Small intestine (tissue), 7 donors: ENCODE results near the gene ZBTB17. TPM values are rescaled to one million over a fixed set of nuclear protein-coding genes. Genes with fewer than 3 reads are reported as not detected.

Experiments used
- DNase-seq, 2 donors: peaks; one replicate each; pipeline versions ENCODE4 v3.0.0 to v3.0.0-alpha.2; 2013
- FAIRE-seq: peaks from 2 replicates; lab custom pipeline; 2012; peaks lifted over from hg19 to GRCh38; lab: Jason Lieb, UNC
- H3K27ac ChIP-seq, 3 donors: one replicate each; pipeline ENCODE4 v1.5.1; 2013; ENCODE audit warnings: low read length in 2 of 3, mild to moderate bottlenecking in 2 of 3, control low read depth in 1 of 3, inconsistent platforms in 1 of 3, low read depth in 1 of 3, moderate library complexity in 1 of 3
- H3K27me3 ChIP-seq, 3 donors: one replicate each; pipeline ENCODE4 v1.6.1; 2013; ENCODE audit warnings: low read length in 3 of 3, inconsistent platforms in 1 of 3; ENCODE audit not compliant: control insufficient read depth in 3 of 3, insufficient read depth in 3 of 3
- H3K36me3 ChIP-seq, 3 donors: one replicate each; pipeline ENCODE4 v1.6.1; 2013; ENCODE audit warnings: low read length in 3 of 3, inconsistent platforms in 1 of 3, low read depth in 1 of 3, mild to moderate bottlenecking in 1 of 3, moderate library complexity in 1 of 3; ENCODE audit not compliant: control insufficient read depth in 3 of 3, insufficient read depth in 2 of 3
- H3K4me1 ChIP-seq, 3 donors: one replicate each; pipeline ENCODE4 v1.6.1; 2013; ENCODE audit warnings: low read length in 2 of 3, inconsistent platforms in 1 of 3, low read depth in 1 of 3, mild to moderate bottlenecking in 1 of 3, moderate library complexity in 1 of 3; ENCODE audit not compliant: control insufficient read depth in 3 of 3, insufficient read depth in 2 of 3
- H3K4me3 ChIP-seq, 3 donors: one replicate each; pipeline ENCODE4 v1.5.1; 2013; ENCODE audit warnings: low read length in 3 of 3, control low read depth in 1 of 3, inconsistent platforms in 1 of 3, low read depth in 1 of 3, mild to moderate bottlenecking in 1 of 3, moderate library complexity in 1 of 3
- H3K9me3 ChIP-seq, 2 donors: one replicate each; pipeline ENCODE4 v1.6.1; 2013; ENCODE audit warnings: low read depth in 1 of 2, low read length in 1 of 2; ENCODE audit not compliant: control insufficient read depth in 2 of 2, insufficient read depth in 1 of 2
- WGBS, 3 donors: extraction: QIAGEN DNeasy Blood & Tissue Kit; methylation state at CpG; one replicate each; pipeline ENCODE4 v1.1.7; 2013; 5-methylcytosine and 5-hydroxymethylcytosine counted together
- polyA plus RNA-seq, 4 donors: library from polyadenylated mRNA; stranded (reverse) in 3 of 4; unstranded in 1 of 4; fragments of 200-250 nt in 3 of 4; fragments of 120-200 nt in 1 of 4; gene quantifications; one replicate each; pipeline versions ENCODE4 v1.2.1 to v1.2.3, GENCODE V29; 2013
- donor health status: healthy with polysubstance abuse.
- donor health status: control.
- donor health status: control.
- donor health status: Bipolar disorder and iron deficiency.
- donor health status: healthy.

Gene ZBTB17
- polyA plus RNA-seq, 4 donors, result 18.7 to 89.2 (median 49.9) TPM

- H3K27ac ChIP-seq, result no peak overlapping the region
- no peak for FAIRE-seq
- H3K9me3 ChIP-seq, result no peaks in the 10 kb centered on the region
- H3K36me3 ChIP-seq, result no peaks in the 10 kb centered on the region
- peaks cover 0 to 4% (median 0%) of the 10 kb centered on the region in 3 donors for H3K27me3 ChIP-seq
- WGBS, 3 donors, result 89 to 97% (median 91%) methylated on average over 10 of the region's 10 CpGs
- DNase-seq, result no peak
- H3K4me3 ChIP-seq, result no peak overlapping the region
- H3K4me1 ChIP-seq, result no peaks in the 10 kb centered on the region
These were observed 18.2 kb upstream of the ZBTB17 start for GRCh38 chr1:15994081-15994480.

DNA sequence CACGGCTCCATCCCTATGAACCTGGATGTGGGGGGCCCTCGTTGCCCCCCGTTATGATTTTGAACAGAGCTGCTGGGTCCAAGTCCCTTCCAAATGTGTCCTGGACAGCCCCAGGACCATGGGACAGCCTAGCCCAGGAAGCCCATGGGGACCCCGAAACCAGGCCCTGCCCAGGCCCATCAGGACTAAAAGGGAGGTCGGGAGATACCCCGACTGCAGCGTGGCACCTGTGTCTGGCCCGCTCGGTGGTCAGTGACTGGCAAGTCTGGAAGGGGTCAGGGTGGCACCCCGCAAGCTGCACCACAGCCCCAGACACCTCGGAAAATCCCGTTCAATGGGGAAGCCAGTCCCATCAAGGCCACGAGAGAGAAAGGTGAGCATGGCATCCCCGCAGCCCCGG lies 17.8 kb upstream of the ZBTB17 start:
- WGBS, 3 donors, result 89 to 94% (median 91%) methylated on average over 13 to 15 of the region's 15 CpGs
- H3K9me3 ChIP-seq, result no peaks in the 10 kb centered on the region
- no peaks in the 10 kb centered on the region for H3K4me1 ChIP-seq
- H3K27ac ChIP-seq, result no peak overlapping the region
- peaks cover 0 to 4% (median 0%) of the 10 kb centered on the region in 3 donors for H3K27me3 ChIP-seq
- DNase-seq, result no peak
- H3K36me3 ChIP-seq, result no peaks in the 10 kb centered on the region
- no peak for FAIRE-seq
- no peak overlapping the region for H3K4me3 ChIP-seq

GRCh38 chr1:15992582-15993500 lies 16.9 kb upstream of the ZBTB17 start:
- no peak overlapping the region for H3K4me3 ChIP-seq
- H3K36me3 ChIP-seq, result no peaks in the 10 kb centered on the region
- no peaks in the 10 kb centered on the region for H3K9me3 ChIP-seq
- H3K27me3 ChIP-seq, result peaks cover 0 to 1% (median 0%) of the 10 kb centered on the region in 3 donors
- DNase-seq (no peak), FAIRE-seq (no peak)
- H3K4me1 ChIP-seq, result no peaks in the 10 kb centered on the region
- WGBS, 3 donors, result 82 to 85% (median 84%) methylated on average over 15 to 17 of the region's 17 CpGs
- H3K27ac ChIP-seq, result no peak overlapping the region

DNA sequence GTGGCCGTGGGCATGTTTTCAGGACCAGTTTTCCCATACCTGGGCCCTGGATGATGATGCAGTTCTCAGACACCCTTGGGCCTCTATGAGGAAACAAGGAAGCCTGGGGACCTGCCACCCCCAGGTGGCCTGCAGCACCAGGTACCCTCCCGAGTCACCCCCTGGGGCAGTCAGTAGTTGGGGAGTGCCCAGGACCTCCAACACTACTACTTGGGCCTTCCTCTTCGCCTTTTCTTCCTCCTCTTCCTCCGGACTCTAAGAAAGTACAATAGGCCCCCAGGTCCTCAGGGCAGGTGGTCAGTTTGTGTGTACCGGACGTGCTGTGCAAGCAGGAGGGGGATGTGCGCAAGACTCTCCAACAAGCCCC lies 16.3 kb upstream of the ZBTB17 start:
- no peaks in the 10 kb centered on the region for H3K36me3 ChIP-seq
- H3K27ac ChIP-seq, result no peak overlapping the region
- no peaks in the 10 kb centered on the region for H3K4me1 ChIP-seq
- WGBS, 3 donors, result 88 to 92% (median 92%) methylated on average over 7 of the region's 7 CpGs
- DNase-seq, result no peak
- no peak for FAIRE-seq
- no peaks in the 10 kb centered on the region for H3K9me3 ChIP-seq
- no peak overlapping the region for H3K4me3 ChIP-seq
- no peaks in the 10 kb centered on the region for H3K27me3 ChIP-seq

- Histone ChIP-seq H3K36me3 (no peaks in the 10 kb centered on the region), H3K27me3 (no peaks in the 10 kb centered on the region), H3K4me1 (no peaks in the 10 kb centered on the region), H3K27ac (no peak overlapping the region), H3K9me3 (no peaks in the 10 kb centered on the region), H3K4me3 (no peak overlapping the region)
- WGBS, 3 donors, result 79 to 87% (median 80%) methylated on average over 11 of the region's 11 CpGs
- DNase-seq, result no peak
- FAIRE-seq, result no peak
These were observed 15.7 kb upstream of the ZBTB17 start for GRCh38 chr1:15991427-15992186.

DNA sequence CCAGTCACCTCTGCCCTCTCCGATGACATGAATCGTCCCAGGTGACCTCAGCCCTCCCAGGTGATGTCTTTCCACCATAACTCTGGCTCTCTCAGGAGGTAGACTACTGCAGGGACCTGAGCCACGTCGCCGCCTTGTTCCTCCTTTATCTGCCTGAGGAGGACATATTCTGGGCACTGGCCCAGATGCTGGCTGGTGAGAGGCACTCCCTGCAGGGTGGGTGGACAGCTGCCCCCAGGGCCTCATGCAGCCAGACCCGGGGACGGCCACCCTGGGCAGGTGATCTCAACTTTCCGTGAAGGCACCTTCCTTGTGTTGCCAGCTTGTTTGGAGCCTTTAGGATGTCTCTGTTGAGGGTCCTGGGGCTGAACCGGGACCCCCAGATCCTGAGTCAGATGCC lies 13.9 kb upstream of the ZBTB17 start:
- no peak overlapping the region for H3K4me3 ChIP-seq
- FAIRE-seq (no peak), DNase-seq (no peak)
- H3K27me3 ChIP-seq, result no peaks in the 10 kb centered on the region
- H3K4me1 ChIP-seq, result no peaks in the 10 kb centered on the region
- H3K36me3 ChIP-seq, result no peaks in the 10 kb centered on the region
- no peaks in the 10 kb centered on the region for H3K9me3 ChIP-seq
- no peak overlapping the region for H3K27ac ChIP-seq
- 48 to 74% (median 58%) methylated on average over 9 of the region's 9 CpGs for WGBS, 3 donors

DNA sequence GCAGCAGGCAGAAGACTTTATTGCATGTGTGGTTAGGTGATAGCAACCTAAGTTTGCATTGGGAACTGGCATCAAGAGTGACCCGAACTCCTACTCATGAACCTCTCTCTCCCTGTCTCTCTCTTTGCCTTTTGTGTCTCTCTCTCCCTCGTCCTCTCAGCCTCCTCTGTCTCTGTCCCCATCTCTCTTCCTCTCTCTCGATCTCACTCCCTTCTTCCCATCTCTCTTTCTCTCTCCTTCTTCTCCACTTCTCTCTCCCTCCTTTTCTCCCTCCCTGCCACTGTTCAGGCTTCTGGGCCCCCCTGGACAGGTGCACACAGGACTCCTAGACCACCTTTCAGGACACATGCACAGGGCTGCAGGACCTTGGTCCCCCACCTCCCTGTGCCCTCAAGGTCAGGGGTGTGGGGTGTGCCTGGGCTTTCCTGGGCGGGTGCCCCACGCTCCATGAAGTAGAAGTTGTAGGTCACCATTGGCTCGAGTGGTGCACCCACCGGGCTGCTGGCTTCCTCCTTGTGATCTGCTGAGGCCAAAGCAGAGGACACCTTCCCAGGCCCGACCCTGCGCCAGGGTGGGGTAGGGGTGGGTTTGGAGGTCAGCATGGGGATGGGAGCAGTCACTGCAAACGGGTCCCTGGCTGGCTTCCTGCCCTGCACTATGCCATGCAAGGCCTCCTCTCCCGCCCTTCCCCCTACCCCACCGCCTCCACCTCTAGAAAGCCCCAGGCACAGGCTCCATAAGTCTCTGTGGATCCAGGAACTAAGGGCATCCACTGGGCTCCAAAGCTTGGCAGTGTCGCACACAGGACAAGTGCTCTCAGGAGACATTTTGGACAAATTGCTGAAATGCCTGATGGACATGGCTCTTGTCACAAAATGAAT lies 13.2 kb upstream of the ZBTB17 start:
- H3K9me3 ChIP-seq, result no peaks in the 10 kb centered on the region
- DNase-seq, result no peak
- H3K36me3 ChIP-seq, result no peaks in the 10 kb centered on the region
- no peak overlapping the region for H3K27ac ChIP-seq
- WGBS, 3 donors, result 82 to 83% (median 82%) methylated on average over 11 to 13 of the region's 13 CpGs
- no peaks in the 10 kb centered on the region for H3K4me1 ChIP-seq
- H3K27me3 ChIP-seq, result no peaks in the 10 kb centered on the region
- FAIRE-seq, result no peak
- H3K4me3 ChIP-seq, result no peak overlapping the region
